Aorta (tissue), 5 donors: Measurements from ENCODE around the gene ALK. TPM values are rescaled to one million over a fixed set of nuclear protein-coding genes. Genes with fewer than 3 reads are reported as not detected.

Experiments
- ATAC-seq: fragments of 200-7000 bp; cut with Tn5 transposase; one replicate; pipeline ENCODE4 v1.9.1; 2022; ENCODE audit warnings: moderate library complexity; ENCODE audit not compliant: low FRiP score
- DNase-seq, 2 donors: peaks; one replicate each; pipeline ENCODE4 v3.0.0-alpha.2; 2020
- H3K27ac ChIP-seq, 2 donors: one replicate each; pipeline ENCODE4 v1.5.1; 2013; ENCODE audit warnings: low read length in 2 of 2, mild to moderate bottlenecking in 2 of 2, moderate library complexity in 2 of 2, control low read depth in 1 of 2, inconsistent platforms in 1 of 2, low read depth in 1 of 2
- H3K27me3 ChIP-seq, 2 donors: one replicate each; pipeline ENCODE4 v1.6.1; 2013; ENCODE audit warnings: control low read depth in 1 of 2, low read length in 1 of 2, mild to moderate bottlenecking in 1 of 2, moderate library complexity in 1 of 2; ENCODE audit not compliant: insufficient read depth in 2 of 2, control insufficient read depth in 1 of 2
- H3K36me3 ChIP-seq, 2 donors: one replicate each; pipeline ENCODE4 v1.6.1; 2013; ENCODE audit warnings: control low read depth in 1 of 2, low read length in 1 of 2, mild to moderate bottlenecking in 1 of 2; ENCODE audit not compliant: insufficient read depth in 2 of 2, control insufficient read depth in 1 of 2
- H3K4me1 ChIP-seq, 2 donors: one replicate each; pipeline ENCODE4 v1.6.1; 2013; ENCODE audit warnings: low read length in 2 of 2, control low read depth in 1 of 2, mild to moderate bottlenecking in 1 of 2, moderate library complexity in 1 of 2; ENCODE audit not compliant: insufficient read depth in 2 of 2, control insufficient read depth in 1 of 2
- H3K4me3 ChIP-seq, 2 donors: one replicate each; pipeline ENCODE4 v1.5.1; 2013; ENCODE audit warnings: low read length in 2 of 2, control low read depth in 1 of 2, mild to moderate bottlenecking in 1 of 2
- H3K9me3 ChIP-seq: one replicate; pipeline ENCODE4 v1.6.1; 2013; ENCODE audit warnings: mild to moderate bottlenecking, low read length; ENCODE audit not compliant: control insufficient read depth
- WGBS, 2 donors: extraction: QIAGEN DNeasy Blood & Tissue Kit; methylation state at CpG; one replicate each; pipeline ENCODE4 v1.1.7; 2013; 5-methylcytosine and 5-hydroxymethylcytosine counted together
- intact Hi-C, 2 donors: fragments of 100-400 bp; cut with DNase I; formaldehyde crosslinking; loops; one replicate each; pipeline versions ENCODE4 v1.14.2 to v1.15.0; 2022
- polyA plus RNA-seq, 2 donors: library from polyadenylated mRNA; stranded (reverse); fragments of 200-250 nt; gene quantifications; one replicate each; pipeline ENCODE4 v1.2.3, GENCODE V29; 2013
- total RNA-seq, 2 donors: library from RNA; stranded (reverse); fragmentation: NEBNext Ultra II Directional; extraction: Animal tissue kit (Norgen Biotek cat#: 25700); gene quantifications; one replicate each; pipeline ENCODE4 v1.2.1, GENCODE V29; 2021
- donor health status: healthy with polysubstance abuse.
- donor health status: Bipolar disorder and iron deficiency.
- donor health status: DM: no; HTN: no; CAD: no.
- donor health status: DM: no; HTN: no; CAD: no.
- donor health status: DM: yes; HTN: yes; CAD: no.

Gene ALK
- total and polyA plus RNA-seq, 4 donors, result 0.13 to 0.30 TPM; not detected in 2

DNA sequence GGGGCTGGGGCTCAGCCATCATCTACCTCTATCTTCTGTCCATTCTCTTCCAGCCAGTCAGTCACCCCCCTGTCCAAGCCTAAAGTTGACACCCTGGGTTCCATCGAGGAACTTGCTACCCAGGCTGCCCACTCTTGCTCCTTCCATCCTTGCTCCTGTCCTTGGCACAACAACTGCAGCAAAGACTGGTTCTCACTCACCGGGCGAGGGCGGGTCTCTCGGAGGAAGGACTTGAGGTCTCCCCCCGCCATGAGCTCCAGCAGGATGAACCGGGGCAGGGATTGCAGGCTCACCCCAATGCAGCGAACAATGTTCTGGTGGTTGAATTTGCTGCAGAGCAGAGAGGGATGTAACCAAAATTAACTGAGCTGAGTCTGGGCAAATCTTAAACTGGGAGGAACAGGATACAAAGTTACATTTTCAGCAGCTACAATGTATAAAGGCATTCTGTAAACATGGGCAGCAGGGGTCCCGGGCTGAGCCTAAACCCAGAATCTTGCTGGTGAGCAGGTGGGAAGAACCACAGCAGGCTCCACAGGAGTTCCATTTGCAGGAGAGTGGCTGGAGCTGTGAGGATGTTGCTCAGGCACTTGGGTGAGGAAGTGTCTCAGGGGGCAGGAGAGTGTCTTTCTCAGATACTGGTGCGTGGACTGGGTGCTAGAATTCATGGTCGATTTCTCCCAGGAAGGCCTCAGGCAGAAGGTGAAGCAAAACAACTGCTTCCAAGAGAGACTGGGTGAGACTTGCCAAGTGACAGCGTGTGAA, 700.7 kb downstream of the ALK start:
- Histone ChIP-seq H3K4me3 (no peak overlapping the region), H3K36me3 (no peaks in the 10 kb centered on the region), H3K4me1 (no peaks in the 10 kb centered on the region), H3K27me3 (no peaks in the 10 kb centered on the region), H3K27ac (no peak overlapping the region), H3K9me3 (no peaks in the 10 kb centered on the region)
- 81 to 83% methylated on average over 12 of the region's 12 CpGs for WGBS, 2 donors
- no peak for ATAC-seq
- DNase-seq, result no peak
- intact Hi-C loops, result no loop called here

DNA sequence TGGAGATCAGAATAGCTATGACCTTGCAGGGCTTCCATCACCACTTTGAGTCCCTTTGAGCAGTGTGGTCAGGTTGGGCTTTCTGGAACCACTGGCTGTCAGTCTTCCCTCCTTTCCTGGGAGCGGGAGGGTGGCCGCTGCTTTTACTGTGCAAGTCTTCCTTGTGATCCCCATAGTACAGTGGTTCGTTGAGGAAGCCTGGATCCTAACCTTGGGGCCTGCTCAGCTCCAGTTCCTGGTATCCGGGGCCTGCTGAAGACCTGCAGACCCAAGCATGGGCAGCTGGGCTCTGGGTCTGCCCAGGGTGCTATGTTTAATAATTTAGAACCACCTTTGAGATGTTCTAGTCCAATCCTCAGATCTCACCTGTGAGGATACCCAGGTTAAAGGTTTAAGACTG, 702.0 kb downstream of the ALK start:
- DNase-seq (no peak), ATAC-seq (no peak)
- Histone ChIP-seq H3K9me3 (no peaks in the 10 kb centered on the region), H3K4me1 (no peaks in the 10 kb centered on the region), H3K27me3 (no peaks in the 10 kb centered on the region), H3K27ac (no peak overlapping the region), H3K36me3 (no peaks in the 10 kb centered on the region), H3K4me3 (no peak overlapping the region)
- 91 to 94% methylated on average over 4 of the region's 4 CpGs for WGBS, 2 donors
- intact Hi-C loops, result no loop called here

DNA sequence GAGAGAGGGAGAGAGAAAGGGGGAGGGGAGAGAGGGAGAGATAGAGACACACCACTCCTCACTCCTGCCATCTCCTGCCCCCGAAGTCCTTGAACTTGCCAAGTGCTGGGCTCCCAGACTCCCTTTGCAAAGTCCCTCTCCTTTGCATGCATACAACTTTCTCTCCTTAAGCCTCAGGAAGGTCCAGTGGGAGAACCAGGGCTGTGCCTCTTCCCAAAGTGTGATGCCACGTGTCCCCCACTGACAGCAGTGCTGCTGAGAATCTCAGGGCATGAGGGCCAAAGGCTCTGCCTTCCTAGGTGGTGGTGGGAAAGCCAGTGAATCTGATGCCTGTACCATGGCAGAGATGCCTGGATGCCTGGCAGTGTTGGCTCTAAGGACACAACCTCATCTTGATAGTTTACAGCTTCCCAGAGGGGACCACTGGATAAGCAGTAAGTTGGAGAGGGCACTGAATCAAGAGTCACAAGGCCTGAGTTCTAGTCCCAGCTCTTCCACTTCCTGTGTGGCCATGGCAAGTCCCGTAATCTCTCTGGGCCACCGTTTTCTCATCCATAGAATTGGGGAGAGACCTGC, 702.7 kb downstream of the ALK start:
- intact Hi-C loops, result no loop called here
- Histone ChIP-seq H3K27ac (no peak overlapping the region), H3K4me1 (no peaks in the 10 kb centered on the region), H3K9me3 (no peaks in the 10 kb centered on the region), H3K4me3 (no peak overlapping the region), H3K36me3 (no peaks in the 10 kb centered on the region), H3K27me3 (no peaks in the 10 kb centered on the region)
- DNase-seq (no peak), ATAC-seq (no peak)
- 78 to 87% methylated on average over 4 of the region's 4 CpGs for WGBS, 2 donors

DNA sequence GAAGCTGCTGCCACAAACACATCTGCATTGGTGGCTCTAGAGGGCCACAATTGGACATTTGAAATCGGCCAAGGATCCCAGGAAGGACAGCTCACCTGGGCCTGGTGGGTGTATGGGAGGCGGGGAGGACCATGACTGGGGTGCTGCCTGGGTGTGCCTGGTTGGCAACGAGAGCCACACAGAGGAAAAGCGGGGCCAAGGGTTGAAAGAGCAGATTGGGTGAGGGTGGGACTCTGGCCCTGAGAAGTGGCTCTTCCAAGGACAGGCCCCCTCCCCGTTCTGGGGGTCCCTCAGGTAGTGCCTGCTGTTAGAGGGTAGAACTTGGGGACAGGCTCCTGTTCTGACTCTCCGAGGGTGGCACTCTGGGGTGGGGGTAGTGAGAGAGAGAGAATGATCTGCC, 703.3 kb downstream of the ALK start:
- Histone ChIP-seq H3K27me3 (no peaks in the 10 kb centered on the region), H3K27ac (no peak overlapping the region), H3K36me3 (no peaks in the 10 kb centered on the region), H3K9me3 (no peaks in the 10 kb centered on the region), H3K4me1 (no peaks in the 10 kb centered on the region), H3K4me3 (no peak overlapping the region)
- intact Hi-C loops, result no loop called here
- ATAC-seq (no peak), DNase-seq (no peak)
- 73 to 77% methylated on average over 6 of the region's 6 CpGs for WGBS, 2 donors

DNA sequence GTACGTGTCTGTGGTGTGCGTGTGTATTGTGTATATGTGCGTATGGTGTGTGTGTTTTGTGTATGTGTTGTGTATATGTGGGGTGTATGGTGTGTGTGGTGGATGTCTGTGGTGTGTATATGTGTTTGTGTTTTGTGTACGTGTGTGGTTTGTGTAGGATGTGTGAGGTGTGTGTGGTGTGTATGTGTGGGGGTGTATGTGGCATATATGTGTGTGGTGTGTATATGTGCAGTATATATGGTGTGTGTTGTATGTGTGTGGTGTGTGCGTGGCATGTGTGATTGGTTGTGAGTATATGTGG, 704.8 kb downstream of the ALK start:
- no peak for ATAC-seq
- intact Hi-C loops, result no loop called here
- DNase-seq, result no peak
- Histone ChIP-seq H3K27me3 (no peaks in the 10 kb centered on the region), H3K4me3 (no peak overlapping the region), H3K27ac (no peak overlapping the region), H3K36me3 (no peaks in the 10 kb centered on the region), H3K4me1 (no peaks in the 10 kb centered on the region), H3K9me3 (no peaks in the 10 kb centered on the region)
- WGBS, 2 donors, result 89 to 91% methylated on average over 5 of the region's 5 CpGs

DNA sequence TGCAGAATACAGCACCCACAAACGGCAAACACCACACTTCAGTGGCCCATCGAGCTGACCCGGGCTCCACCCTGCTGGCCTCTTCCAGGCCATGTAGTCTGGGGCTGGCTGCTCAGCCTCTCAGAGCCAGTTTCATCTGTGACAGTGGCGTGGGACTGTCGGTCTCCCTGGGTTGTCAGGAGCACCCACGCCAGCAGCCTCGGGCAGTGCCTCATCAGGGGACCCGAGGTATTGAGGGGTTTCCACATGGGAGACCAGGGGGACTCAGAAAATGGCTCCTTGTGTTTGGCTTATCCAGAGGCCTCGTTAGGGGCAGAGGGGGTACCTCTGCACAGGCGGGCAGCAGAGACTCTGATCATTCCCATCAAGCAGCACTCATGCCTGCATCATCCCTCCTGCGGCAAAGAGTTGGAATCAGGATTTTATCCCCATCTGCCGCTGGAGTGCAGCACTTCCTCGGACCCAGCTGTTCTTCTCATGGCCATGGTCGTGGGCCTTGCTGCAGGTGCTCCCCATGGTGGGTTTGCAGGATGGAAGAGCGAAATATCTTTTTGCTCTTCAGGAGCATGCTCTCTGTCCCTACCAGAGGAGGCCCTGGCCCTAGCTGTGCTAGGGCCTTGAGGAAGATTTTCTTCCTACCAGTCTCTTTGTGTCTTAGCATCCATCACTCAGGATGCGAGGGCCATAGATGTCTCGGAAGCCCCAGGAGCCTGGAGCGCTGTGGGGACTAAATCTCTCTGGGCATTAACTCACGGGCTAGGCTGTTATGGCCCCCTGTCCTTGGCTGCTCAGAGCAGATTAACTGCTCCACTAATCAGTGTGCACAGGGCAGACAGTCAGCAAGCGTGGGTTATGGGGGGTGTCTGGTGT, 705.4 kb downstream of the ALK start:
- intact Hi-C loops, result no loop called here
- no peak for DNase-seq

DNA sequence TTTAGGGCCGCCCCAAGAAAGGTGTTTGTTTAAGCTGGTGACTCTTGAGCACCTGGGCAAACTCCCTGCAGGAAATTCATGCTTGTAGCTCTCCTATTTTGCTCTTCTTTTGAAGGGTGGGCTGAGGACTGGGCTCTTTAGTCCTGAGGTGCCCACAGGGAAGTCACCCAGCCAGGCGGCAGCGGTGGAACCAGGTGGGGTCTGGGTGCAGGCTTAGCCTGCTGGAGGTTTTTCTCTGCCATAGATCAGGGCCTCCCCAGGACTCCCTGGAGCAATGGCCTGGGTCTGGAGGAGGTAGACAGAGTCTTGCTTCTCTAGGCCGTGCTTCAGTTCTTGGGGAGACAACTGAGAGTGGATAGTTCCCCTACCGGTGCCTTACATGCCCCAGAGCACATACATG, 706.3 kb downstream of the ALK start:
- DNase-seq (no peak), ATAC-seq (no peak)
- WGBS, 2 donors, result 86 to 87% methylated on average over 5 of the region's 5 CpGs
- H3K9me3 ChIP-seq, result no peaks in the 10 kb centered on the region
- no peak overlapping the region for H3K4me3 ChIP-seq
- H3K27ac ChIP-seq, result no peak overlapping the region
- intact Hi-C loops, result no loop called here
- no peaks in the 10 kb centered on the region for H3K36me3 ChIP-seq
- no peaks in the 10 kb centered on the region for H3K27me3 ChIP-seq
- H3K4me1 ChIP-seq, result no peaks in the 10 kb centered on the region

More for the DNA sequence above, 705.4 kb downstream of the ALK start:
- Histone ChIP-seq H3K27ac (no peak overlapping the region), H3K4me1 (no peaks in the 10 kb centered on the region), H3K27me3 (no peaks in the 10 kb centered on the region), H3K9me3 (no peaks in the 10 kb centered on the region), H3K36me3 (no peaks in the 10 kb centered on the region), H3K4me3 (no peak overlapping the region)
- WGBS, 2 donors, result 80% methylated on average over 20 of the region's 20 CpGs
- no peak for ATAC-seq

DNA sequence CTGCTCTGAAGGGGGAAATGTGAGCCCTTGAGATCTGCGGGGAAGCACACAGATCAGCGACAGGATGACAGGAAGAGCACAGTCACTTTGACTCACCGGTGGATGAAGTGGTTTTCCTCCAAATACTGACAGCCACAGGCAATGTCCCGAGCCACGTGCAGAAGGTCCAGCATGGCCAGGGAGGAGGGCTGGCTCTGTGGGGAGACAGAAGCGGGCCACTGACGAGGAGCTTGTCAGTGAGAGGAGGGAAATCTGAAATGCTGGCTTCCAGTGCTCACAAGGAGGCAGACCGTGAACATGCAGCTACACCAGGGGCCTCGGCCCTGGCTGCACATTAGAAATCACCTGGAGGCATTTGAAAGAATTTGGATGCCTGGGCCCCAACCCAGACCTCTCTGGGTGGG, 707.5 kb downstream of the ALK start:
- Histone ChIP-seq H3K36me3 (no peaks in the 10 kb centered on the region), H3K4me1 (no peaks in the 10 kb centered on the region), H3K9me3 (no peaks in the 10 kb centered on the region), H3K4me3 (no peak overlapping the region), H3K27me3 (no peaks in the 10 kb centered on the region), H3K27ac (no peak overlapping the region)
- intact Hi-C loops, result no loop called here
- DNase-seq (no peak), ATAC-seq (no peak)
- WGBS, 2 donors, result 31 to 34% methylated on average over 9 of the region's 9 CpGs

DNA sequence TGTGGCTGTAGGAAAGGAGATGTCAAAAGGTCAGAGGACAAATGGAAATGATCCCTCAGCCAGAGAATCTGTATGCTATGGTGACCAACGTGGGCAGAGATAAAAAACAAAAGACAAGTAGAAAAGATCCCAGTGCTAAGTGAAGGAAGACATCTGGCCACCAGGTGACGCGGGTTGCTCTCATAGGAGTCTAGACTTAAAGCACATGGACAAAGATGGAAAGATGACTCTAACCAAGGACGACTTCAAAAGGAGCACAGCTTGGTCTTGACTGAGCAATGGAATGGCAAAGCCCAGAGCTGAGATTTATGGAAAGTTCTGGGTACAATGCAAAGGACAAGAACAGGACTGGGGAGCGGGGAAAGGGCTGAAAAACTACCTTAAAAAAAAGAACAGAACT, 709.4 kb downstream of the ALK start:
- WGBS, 2 donors, result 34 to 59% methylated on average over 5 of the region's 5 CpGs
- H3K27me3 ChIP-seq, result no peaks in the 10 kb centered on the region
- H3K9me3 ChIP-seq, result no peaks in the 10 kb centered on the region
- no peaks in the 10 kb centered on the region for H3K4me1 ChIP-seq
- H3K4me3 ChIP-seq, result no peak overlapping the region
- DNase-seq (no peak), ATAC-seq (no peak)
- intact Hi-C loops, result no loop called here
- H3K27ac ChIP-seq, result no peak overlapping the region
- no peaks in the 10 kb centered on the region for H3K36me3 ChIP-seq
